Measurements from ENCODE around the gene ZNF423.

ZNF423 gene

DNA sequence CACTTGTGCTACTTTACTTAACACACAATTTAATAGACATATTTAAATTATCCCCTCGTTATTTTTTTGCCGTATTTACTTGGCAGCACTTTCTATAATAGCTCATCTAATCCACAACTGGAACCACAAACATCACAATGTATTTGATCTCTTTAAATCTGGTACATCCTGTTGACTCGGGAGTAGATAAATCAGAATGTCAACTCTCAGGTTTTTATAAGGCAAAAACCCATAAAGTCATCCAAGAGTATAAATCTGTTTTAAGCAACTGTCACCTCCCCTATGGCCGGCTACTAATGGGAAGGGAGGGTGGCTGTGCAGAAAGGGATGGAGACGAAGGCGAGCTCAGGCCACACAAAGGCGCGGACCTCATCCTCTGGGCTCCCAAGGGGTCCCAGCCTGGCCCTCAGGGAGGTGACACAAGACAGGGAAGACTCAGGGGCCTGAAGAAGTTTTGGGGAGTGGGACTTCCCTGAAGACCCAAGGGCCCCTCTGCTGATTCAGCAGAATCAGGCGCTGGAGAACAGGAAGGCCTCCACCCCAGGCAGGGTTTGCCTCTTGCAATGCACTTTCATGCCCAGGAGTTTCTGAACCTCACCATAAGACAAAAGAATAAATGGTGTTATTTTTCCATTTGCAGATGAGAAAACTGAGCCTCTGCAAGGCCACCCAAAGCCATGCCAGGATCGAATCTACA, 122.5 kb downstream of the ZNF423 start:
- Histone ChIP-seq H3K4me1 (ENCODE audit: insufficient read depth, low read length, severe bottlenecking) (no peaks in the 10 kb centered on the region), H3K27ac (ENCODE audit: low read depth, low read length, poor library complexity, severe bottlenecking) (no peak overlapping the region), H4K20me1 (ENCODE audit: insufficient read depth, low read length) (no peaks in the 10 kb centered on the region), H3K9me2 (ENCODE audit: low read depth, low read length) (no peaks in the 10 kb centered on the region), H3K36me3 (ENCODE audit: insufficient read depth, low read length) (no peaks in the 10 kb centered on the region; the same call in 1 of the 2 replicates), H3F3A (ENCODE audit: insufficient read depth, low read length) (no peaks in the 10 kb centered on the region), H3K4me2 (ENCODE audit: low read length) (no peak overlapping the region), H3K27me3 (ENCODE audit: insufficient read depth, low read length) (no peaks in the 10 kb centered on the region; the same call in 1 of the 2 replicates), H2AFZ (ENCODE audit: low read length) (no peak overlapping the region), H3K9me3 (ENCODE audit: low read length) (no peaks in the 10 kb centered on the region), H3K9ac (ENCODE audit: low read length) (no peak overlapping the region), H3K4me3 (ENCODE audit: low read depth, low read length, poor library complexity, severe bottlenecking) (no peak overlapping the region), H3K79me2 (ENCODE audit: insufficient read depth, low read length) (no peaks in the 10 kb centered on the region)
- TF ChIP-seq, protein P1, sequence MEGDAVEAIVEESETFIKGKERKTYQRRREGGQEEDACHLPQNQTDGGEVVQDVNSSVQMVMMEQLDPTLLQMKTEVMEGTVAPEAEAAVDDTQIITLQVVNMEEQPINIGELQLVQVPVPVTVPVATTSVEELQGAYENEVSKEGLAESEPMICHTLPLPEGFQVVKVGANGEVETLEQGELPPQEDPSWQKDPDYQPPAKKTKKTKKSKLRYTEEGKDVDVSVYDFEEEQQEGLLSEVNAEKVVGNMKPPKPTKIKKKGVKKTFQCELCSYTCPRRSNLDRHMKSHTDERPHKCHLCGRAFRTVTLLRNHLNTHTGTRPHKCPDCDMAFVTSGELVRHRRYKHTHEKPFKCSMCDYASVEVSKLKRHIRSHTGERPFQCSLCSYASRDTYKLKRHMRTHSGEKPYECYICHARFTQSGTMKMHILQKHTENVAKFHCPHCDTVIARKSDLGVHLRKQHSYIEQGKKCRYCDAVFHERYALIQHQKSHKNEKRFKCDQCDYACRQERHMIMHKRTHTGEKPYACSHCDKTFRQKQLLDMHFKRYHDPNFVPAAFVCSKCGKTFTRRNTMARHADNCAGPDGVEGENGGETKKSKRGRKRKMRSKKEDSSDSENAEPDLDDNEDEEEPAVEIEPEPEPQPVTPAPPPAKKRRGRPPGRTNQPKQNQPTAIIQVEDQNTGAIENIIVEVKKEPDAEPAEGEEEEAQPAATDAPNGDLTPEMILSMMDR (IDR thresholded peaks at IDR 0.05; ENCODE audit: low read length), result no peak
- TF ChIP-seq EZH2 (IDR thresholded peaks at IDR 0.05; ENCODE audit: borderline replicate concordance, low read length), result no peak

DNA sequence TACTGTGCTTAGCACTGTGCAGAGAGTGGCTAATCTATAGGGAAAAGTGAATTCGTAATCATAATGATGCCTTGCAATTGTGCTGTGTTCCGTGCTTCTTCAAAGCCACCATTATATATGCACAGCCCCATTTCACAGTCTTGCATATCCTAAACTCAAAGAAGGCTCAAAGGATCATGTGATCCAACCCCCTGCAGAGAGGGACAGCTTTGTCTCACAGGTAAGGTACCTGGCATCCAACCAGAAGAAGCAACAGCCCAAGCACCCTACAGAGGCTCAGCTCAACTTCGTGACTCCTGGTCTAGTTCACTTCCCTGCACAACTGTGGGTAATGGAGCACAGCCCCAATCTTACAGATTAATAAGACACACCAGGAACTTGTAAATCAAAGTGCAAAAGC, 124.0 kb downstream of the ZNF423 start:
- Histone ChIP-seq H3K9me3 (ENCODE audit: low read length) (no peaks in the 10 kb centered on the region), H3K9me2 (ENCODE audit: low read depth, low read length) (no peaks in the 10 kb centered on the region), H3F3A (ENCODE audit: insufficient read depth, low read length) (no peaks in the 10 kb centered on the region), H2AFZ (ENCODE audit: low read length) (no peak overlapping the region), H3K4me2 (ENCODE audit: low read length) (no peak overlapping the region), H3K27ac (ENCODE audit: low read depth, low read length, poor library complexity, severe bottlenecking) (no peak overlapping the region), H3K4me3 (ENCODE audit: low read depth, low read length, poor library complexity, severe bottlenecking) (no peak overlapping the region), H3K27me3 (ENCODE audit: insufficient read depth, low read length) (no peaks in the 10 kb centered on the region; the same call in 1 of the 2 replicates), H4K20me1 (ENCODE audit: insufficient read depth, low read length) (no peaks in the 10 kb centered on the region), H3K9ac (ENCODE audit: low read length) (no peak overlapping the region), H3K36me3 (ENCODE audit: insufficient read depth, low read length) (no peaks in the 10 kb centered on the region; the same call in 1 of the 2 replicates), H3K79me2 (ENCODE audit: insufficient read depth, low read length) (no peaks in the 10 kb centered on the region), H3K4me1 (ENCODE audit: insufficient read depth, low read length, severe bottlenecking) (no peaks in the 10 kb centered on the region)
- no peak for TF ChIP-seq EZH2 (IDR thresholded peaks at IDR 0.05; ENCODE audit: borderline replicate concordance, low read length)
- TF ChIP-seq, protein P1 (IDR thresholded peaks at IDR 0.05; ENCODE audit: low read length), result no peak

DNA sequence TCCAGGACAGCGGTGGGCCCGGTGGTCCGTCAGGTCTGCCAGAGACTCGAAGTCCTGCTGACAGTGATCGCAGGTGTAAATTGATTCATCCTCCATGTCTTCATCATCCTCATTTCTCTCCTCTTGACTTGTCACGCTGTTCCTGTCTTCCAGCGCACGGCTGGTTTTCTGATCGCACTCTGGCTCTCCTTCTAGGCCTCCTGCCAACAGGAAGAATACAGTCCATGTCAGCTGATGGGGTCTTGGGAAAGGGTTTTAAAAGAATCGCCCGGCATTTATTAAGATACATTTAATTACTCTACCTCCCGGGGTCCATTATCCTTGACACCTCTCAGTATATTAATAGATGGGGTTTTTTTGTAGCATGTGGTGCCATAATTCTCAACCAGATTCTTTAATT, 125.1 kb downstream of the ZNF423 start:
- no peak overlapping the region for H3K4me2 ChIP-seq (ENCODE audit: low read length)
- H3K4me3 ChIP-seq (ENCODE audit: low read depth, low read length, poor library complexity, severe bottlenecking), result no peak overlapping the region
- H3K9me2 ChIP-seq (ENCODE audit: low read depth, low read length), result no peaks in the 10 kb centered on the region
- H3K9ac ChIP-seq (ENCODE audit: low read length), result no peak overlapping the region
- H3K4me1 ChIP-seq (ENCODE audit: insufficient read depth, low read length, severe bottlenecking), result no peaks in the 10 kb centered on the region
- TF ChIP-seq, protein P1 (IDR thresholded peaks at IDR 0.05; ENCODE audit: low read length), result no peak
- TF ChIP-seq EZH2 (IDR thresholded peaks at IDR 0.05; ENCODE audit: borderline replicate concordance, low read length), result no peak
- H3K79me2 ChIP-seq (ENCODE audit: insufficient read depth, low read length), result no peaks in the 10 kb centered on the region
- no peaks in the 10 kb centered on the region for H3K9me3 ChIP-seq (ENCODE audit: low read length)
- H3K27me3 ChIP-seq (ENCODE audit: insufficient read depth, low read length), result no peaks in the 10 kb centered on the region; the same call in 1 of the 2 replicates
- H4K20me1 ChIP-seq (ENCODE audit: insufficient read depth, low read length), result no peaks in the 10 kb centered on the region
- no peak overlapping the region for H3K27ac ChIP-seq (ENCODE audit: low read depth, low read length, poor library complexity, severe bottlenecking)
- H3F3A ChIP-seq (ENCODE audit: insufficient read depth, low read length), result no peaks in the 10 kb centered on the region
- no peak overlapping the region for H2AFZ ChIP-seq (ENCODE audit: low read length)
- no peaks in the 10 kb centered on the region; the same call in 1 of the 2 replicates for H3K36me3 ChIP-seq (ENCODE audit: insufficient read depth, low read length)
